Sigmoid colon (tissue), 7 donors: ENCODE measurements around the gene AHNAK2. TPM values are rescaled to one million over a fixed set of nuclear protein-coding genes. Genes with fewer than 3 reads are reported as not detected.

ENCODE experiments used
- DNase-seq: peaks from one replicate; pipeline ENCODE4 v3.0.0-alpha.2; 2019
- H3K27ac ChIP-seq, 4 donors: fragments of 200-600 bp; sonication (generic); one replicate each; pipeline ENCODE4 v1.5.1; 2016 to 2019; ENCODE audit warnings: mild to moderate bottlenecking in 1 of 4
- H3K27me3 ChIP-seq, 3 donors: fragments of 200-600 bp; sonication (generic); one replicate each; pipeline ENCODE4 v1.5.1; 2019; ENCODE audit warnings: mild to moderate bottlenecking in 1 of 3
- H3K36me3 ChIP-seq, 4 donors: fragments of 200-600 bp; sonication (generic); one replicate each; pipeline ENCODE4 v1.5.1; 2016 to 2019
- H3K4me1 ChIP-seq, 4 donors: fragments of 200-600 bp; sonication (generic); one replicate each; pipeline ENCODE4 v1.5.1; 2017 to 2019
- H3K4me3 ChIP-seq, 4 donors: fragments of 200-600 bp; sonication (generic); one replicate each; pipeline ENCODE4 v1.5.1; 2017 to 2019; ENCODE audit warnings: mild to moderate bottlenecking in 2 of 4, moderate library complexity in 1 of 4
- H3K9me3 ChIP-seq, 4 donors: fragments of 200-600 bp in 3 of 4; sonication (generic) in 3 of 4; one replicate each; pipeline versions ENCODE4 v1.5.1 to v1.6.1; 2013 to 2019
- EP300 ChIP-seq, 4 donors: sonication (generic); formaldehyde crosslinking; IDR thresholded peaks; one replicate each; pipeline ENCODE4 v1.6.1; 2017; ENCODE audit warnings: antibody characterized with exemption in 4 of 4
- POLR2A ChIP-seq, 2 donors: fragments of 450-650 bp; IDR thresholded peaks; one replicate each; pipeline ENCODE4 v1.6.1; 2016; ENCODE audit warnings: antibody characterized with exemption in 2 of 2, mild to moderate bottlenecking in 2 of 2, moderate library complexity in 2 of 2
- POLR2AphosphoS5 ChIP-seq, 4 donors: sonication (generic); formaldehyde crosslinking; IDR thresholded peaks; one replicate each; pipeline ENCODE4 v1.6.1; 2017; ENCODE audit warnings: antibody characterized with exemption in 4 of 4
- WGBS, 2 donors: extraction: QIAGEN DNeasy Blood & Tissue Kit; methylation state at CpG; one replicate each; pipeline ENCODE4 v1.1.7; 2013; 5-methylcytosine and 5-hydroxymethylcytosine counted together
- intact Hi-C: fragments of 100-400 bp; cut with DNase I; formaldehyde crosslinking; loops from one replicate; pipeline ENCODE4 v1.15.1; 2023
- polyA plus RNA-seq, 3 donors: library from polyadenylated mRNA; stranded (reverse); fragments of 200-250 nt; gene quantifications; one replicate each; pipeline ENCODE4 v1.2.3, GENCODE V29; 2013
- total RNA-seq, 4 donors: library from RNA; depleted of rRNA; stranded (reverse); fragments of >200 nt; gene quantifications; one replicate each; pipeline ENCODE4 v1.1.0, GENCODE V29; 2016
- TF ChIP-seq, protein P1 (sequence below), 4 experiments: fragments of 450-650 bp in 3 of 4; fragments of 200-600 bp in 1 of 4; IDR thresholded peaks; one replicate each; pipeline ENCODE4 v1.5.1; 2016 to 2019; ENCODE audit warnings: antibody characterized with exemption in 4 of 4, mild to moderate bottlenecking in 3 of 4, moderate library complexity in 2 of 4
- donor health status: healthy with polysubstance abuse.
- donor health status: Bipolar disorder and iron deficiency.
- donor health status: healthy.

The AHNAK2 gene
- total and polyA plus RNA-seq, 7 donors, result 0.23 to 218 (median 81.9) TPM

DNA sequence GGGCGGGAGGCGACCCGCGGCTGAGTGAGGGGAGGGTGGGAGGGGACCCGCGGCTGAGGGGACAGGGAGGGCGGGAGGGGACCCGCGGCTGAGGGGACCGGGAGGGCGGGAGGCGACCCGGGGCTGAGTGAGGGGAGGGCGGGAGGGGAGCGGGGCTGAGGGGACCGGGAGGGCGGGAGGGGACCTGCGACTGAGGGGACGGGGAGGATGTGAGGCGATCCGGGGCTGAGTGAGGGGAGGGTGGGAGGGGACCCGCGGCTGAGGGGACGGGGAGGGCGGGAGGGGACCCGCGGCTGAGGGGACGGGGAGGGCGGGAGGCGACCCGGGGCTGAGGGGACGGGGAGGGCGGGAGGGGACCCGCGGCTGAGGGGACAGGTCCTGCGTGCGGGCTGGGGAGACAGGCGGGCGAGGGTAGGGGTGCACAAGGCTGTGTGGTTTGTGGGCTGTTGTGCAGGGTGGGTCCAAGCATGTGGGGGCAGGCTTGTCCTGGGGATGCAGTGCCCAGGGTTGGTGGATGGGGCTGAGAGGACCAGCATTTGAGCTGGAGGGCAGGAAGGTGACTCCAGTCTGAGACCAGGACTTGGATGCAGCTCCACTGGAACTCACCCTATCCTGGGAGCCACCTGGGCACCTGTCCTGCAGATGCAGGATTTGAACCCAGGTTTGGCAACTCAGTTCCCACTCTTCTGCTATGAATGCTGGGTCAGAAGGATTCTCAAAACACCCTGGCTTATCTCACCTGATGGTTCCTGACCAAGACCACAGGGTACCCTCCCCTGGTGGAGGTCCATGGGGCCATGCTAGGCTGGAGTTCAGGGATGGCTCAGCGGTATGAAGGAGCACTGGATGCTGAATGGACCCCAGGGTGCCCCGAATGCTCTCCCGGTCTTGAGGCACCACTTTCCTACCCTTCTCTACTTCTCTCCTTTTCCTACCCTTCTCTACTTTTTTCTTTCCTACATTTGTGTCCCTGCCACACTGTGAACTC, 44.1 kb downstream of the AHNAK2 start:
- intact Hi-C loops, result loop anchor here (1.0 to 5.0 kb wide), 4 partner anchors 33 to 111 kb away; no protein-coding TSS in a partner anchor
- H3K4me3 ChIP-seq, result peak overlapping the region; percentile 50 to 72 (median 61)
- H3K36me3 ChIP-seq, result peaks cover 0 to 6% (median 3%) of the 10 kb centered on the region in 4 donors
- no peaks in the 10 kb centered on the region for H3K27me3 ChIP-seq
- 9 to 18% methylated on average over 42 of the region's 42 CpGs for WGBS, 2 donors
- peak; percentile 67 for DNase-seq
- H3K4me1 ChIP-seq, result peaks cover 0 to 23% (median 20%) of the 10 kb centered on the region in 4 donors
- H3K27ac ChIP-seq, result peak overlapping the region; percentile 65 to 83 (median 76)
- TF ChIP-seq POLR2AphosphoS5 (IDR thresholded peaks at IDR 0.05) (no peak), POLR2A (IDR thresholded peaks at IDR 0.05) (no peak), EP300 (IDR thresholded peaks at IDR 0.05) (no peak)
- TF ChIP-seq, protein P1, sequence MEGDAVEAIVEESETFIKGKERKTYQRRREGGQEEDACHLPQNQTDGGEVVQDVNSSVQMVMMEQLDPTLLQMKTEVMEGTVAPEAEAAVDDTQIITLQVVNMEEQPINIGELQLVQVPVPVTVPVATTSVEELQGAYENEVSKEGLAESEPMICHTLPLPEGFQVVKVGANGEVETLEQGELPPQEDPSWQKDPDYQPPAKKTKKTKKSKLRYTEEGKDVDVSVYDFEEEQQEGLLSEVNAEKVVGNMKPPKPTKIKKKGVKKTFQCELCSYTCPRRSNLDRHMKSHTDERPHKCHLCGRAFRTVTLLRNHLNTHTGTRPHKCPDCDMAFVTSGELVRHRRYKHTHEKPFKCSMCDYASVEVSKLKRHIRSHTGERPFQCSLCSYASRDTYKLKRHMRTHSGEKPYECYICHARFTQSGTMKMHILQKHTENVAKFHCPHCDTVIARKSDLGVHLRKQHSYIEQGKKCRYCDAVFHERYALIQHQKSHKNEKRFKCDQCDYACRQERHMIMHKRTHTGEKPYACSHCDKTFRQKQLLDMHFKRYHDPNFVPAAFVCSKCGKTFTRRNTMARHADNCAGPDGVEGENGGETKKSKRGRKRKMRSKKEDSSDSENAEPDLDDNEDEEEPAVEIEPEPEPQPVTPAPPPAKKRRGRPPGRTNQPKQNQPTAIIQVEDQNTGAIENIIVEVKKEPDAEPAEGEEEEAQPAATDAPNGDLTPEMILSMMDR (IDR thresholded peaks at IDR 0.05), result no peak
- H3K9me3 ChIP-seq, result no peaks in the 10 kb centered on the region

DNA sequence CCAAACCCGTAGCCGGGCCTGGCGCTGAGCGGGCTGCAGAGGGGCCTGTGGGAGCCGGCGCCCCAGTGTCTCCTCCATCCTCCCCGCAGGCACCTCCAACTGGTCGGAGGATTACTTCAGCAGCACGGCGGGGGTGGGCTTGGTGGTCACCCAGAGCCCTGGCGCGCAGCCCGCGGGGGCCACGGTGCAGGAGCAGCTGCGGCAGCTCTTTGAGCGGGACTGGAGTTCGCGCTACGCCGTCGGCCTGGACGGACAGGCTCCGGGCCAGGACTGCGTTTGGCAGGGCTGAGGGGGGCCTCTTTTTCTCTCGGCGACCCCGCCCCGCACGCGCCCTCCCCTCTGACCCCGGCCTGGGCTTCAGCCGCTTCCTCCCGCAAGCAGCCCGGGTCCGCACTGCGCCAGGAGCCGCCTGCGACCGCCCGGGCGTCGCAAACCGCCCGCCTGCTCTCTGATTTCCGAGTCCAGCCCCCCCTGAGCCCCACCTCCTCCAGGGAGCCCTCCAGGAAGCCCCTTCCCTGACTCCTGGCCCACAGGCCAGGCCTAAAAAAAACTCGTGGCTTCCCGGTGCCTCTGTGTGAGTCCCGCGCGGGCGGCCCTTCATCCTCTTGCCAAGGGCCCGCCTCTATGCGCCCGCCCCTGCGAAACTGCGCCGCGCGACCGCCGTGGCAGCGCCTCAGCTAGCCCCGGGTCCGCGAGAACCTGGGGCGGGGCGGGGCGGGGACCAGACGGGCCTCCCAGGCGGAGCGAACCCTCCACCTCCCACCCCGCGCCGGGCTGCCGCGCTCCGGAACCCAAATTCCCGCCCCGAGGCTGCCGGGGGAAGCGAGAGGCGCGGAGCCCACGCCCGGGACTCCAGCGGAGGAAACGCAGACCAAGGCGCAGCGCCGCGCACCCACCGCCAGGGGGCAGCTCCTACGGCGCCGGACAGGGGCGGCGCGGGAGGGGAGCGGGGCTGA, 45.2 kb downstream of the AHNAK2 start:
- TF ChIP-seq POLR2AphosphoS5 (IDR thresholded peaks at IDR 0.05), result peak in 3 of 4 donors; percentile 21 to 60 (median 48)
- TF ChIP-seq, protein P1 (IDR thresholded peaks at IDR 0.05), result peak; percentile 43 to 83 (median 60)
- TF ChIP-seq POLR2A (IDR thresholded peaks at IDR 0.05), result no peak
- peak; percentile 95 for DNase-seq
- peak overlapping the region; percentile 50 to 72 (median 61) for H3K4me3 ChIP-seq
- intact Hi-C loops, result loop anchor here (1.0 to 5.0 kb wide), 4 partner anchors 34 to 112 kb away; no protein-coding TSS in a partner anchor
- H3K27me3 ChIP-seq, result no peaks in the 10 kb centered on the region
- peaks cover 0 to 23% (median 20%) of the 10 kb centered on the region in 4 donors for H3K4me1 ChIP-seq
- no peaks in the 10 kb centered on the region for H3K36me3 ChIP-seq
- WGBS, 2 donors, result 7 to 20% methylated on average over 100 of the region's 100 CpGs
- H3K9me3 ChIP-seq, result no peaks in the 10 kb centered on the region
- H3K27ac ChIP-seq, result peak overlapping the region; percentile 65 to 83 (median 76)

DNA sequence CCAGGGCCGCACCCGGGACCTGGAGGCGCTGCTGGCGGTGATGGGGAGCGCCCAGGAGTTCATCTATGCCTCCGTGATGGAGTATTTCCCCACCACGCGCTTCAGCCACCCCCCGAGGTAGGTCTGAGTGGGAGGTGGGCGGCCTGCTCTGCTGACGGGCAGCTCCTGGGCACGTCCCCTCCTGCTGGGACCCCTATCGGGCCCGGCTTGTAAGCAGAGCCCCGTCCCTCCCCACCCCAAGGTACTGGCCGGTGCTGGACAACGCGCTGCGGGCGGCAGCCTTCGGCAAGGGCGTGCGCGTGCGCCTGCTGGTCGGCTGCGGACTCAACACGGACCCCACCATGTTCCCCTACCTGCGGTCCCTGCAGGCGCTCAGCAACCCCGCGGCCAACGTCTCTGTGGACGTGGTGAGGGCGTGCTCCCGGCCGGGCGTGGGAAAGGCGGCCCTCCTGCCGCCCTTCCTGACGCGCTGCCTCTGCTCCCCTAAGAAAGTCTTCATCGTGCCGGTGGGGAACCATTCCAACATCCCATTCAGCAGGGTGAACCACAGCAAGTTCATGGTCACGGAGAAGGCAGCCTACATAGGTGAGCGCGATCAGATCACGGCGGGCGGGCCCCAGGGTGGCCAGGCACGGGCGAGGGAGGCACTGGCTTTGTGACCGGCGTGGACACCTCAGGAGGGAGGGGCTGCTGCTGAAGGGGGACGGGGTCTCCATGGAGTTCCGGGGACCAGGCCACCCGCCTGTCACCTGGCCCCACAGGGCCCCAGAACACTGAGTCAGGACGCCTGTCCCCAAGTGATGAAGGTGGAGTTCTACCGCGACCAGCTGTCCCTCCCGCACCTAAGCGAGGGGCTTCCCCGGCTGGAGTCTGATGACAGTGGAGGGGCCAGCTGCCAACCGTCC, 46.2 kb downstream of the AHNAK2 start:
- peak; percentile 73 for DNase-seq
- intact Hi-C loops, result loop anchor here (2.0 to 5.0 kb wide), 2 partner anchors 35 to 91 kb away; no protein-coding TSS in a partner anchor
- 21 to 66% methylated on average over 64 of the region's 64 CpGs for WGBS, 2 donors
- Histone ChIP-seq H3K27ac (peak overlapping the region; percentile 65 to 83 (median 76)), H3K4me3 (peak overlapping the region; percentile 50 to 72 (median 61)), H3K36me3 (no peaks in the 10 kb centered on the region), H3K27me3 (no peaks in the 10 kb centered on the region), H3K9me3 (no peaks in the 10 kb centered on the region), H3K4me1 (peaks cover 0 to 23% (median 20%) of the 10 kb centered on the region in 4 donors)
- TF ChIP-seq, protein P1 (IDR thresholded peaks at IDR 0.05), result no peak
- TF ChIP-seq EP300 (IDR thresholded peaks at IDR 0.05) (no peak), POLR2AphosphoS5 (IDR thresholded peaks at IDR 0.05) (no peak), POLR2A (IDR thresholded peaks at IDR 0.05) (no peak)
